Ishikawa (cell line): Measurements from ENCODE around the gene P2RY14.

Source experiments
- CREB1 ChIP-seq: IDR thresholded peaks from 2 replicates; pipeline ENCODE4 v1.6.1; 2012; ENCODE audit warnings: low read depth
- EGR1 ChIP-seq: IDR thresholded peaks from 2 replicates; pipeline ENCODE4 v1.6.1; 2012
- FOXM1 ChIP-seq: IDR thresholded peaks from 2 replicates; pipeline ENCODE4 v1.6.1; 2012; ENCODE audit warnings: low read depth, borderline replicate concordance
- MAX ChIP-seq: IDR thresholded peaks from 2 replicates; pipeline ENCODE4 v1.6.1; 2012
- NFIC ChIP-seq: IDR thresholded peaks from 2 replicates; pipeline ENCODE4 v1.6.1; 2012
- RAD21 ChIP-seq: IDR thresholded peaks from 2 replicates; pipeline ENCODE4 v1.6.1; 2012; ENCODE audit warnings: low read depth
- TAF1 ChIP-seq: IDR thresholded peaks from 2 replicates; pipeline ENCODE4 v1.6.1; 2012; ENCODE audit warnings: low read depth, mild to moderate bottlenecking
- TCF12 ChIP-seq: IDR thresholded peaks from 2 replicates; pipeline ENCODE4 v1.6.1; 2012; ENCODE audit warnings: low read depth
- YY1 ChIP-seq: IDR thresholded peaks from 2 replicates; pipeline ENCODE4 v1.6.1; 2012; ENCODE audit warnings: low read depth
- ZBTB7A ChIP-seq: IDR thresholded peaks from 2 replicates; pipeline ENCODE4 v1.6.1; 2012; ENCODE audit warnings: low read depth
- TF ChIP-seq, protein P1 (sequence below): IDR thresholded peaks from 2 replicates; pipeline ENCODE4 v1.6.1; 2012; ENCODE audit warnings: low read depth, mild to moderate bottlenecking

DNA sequence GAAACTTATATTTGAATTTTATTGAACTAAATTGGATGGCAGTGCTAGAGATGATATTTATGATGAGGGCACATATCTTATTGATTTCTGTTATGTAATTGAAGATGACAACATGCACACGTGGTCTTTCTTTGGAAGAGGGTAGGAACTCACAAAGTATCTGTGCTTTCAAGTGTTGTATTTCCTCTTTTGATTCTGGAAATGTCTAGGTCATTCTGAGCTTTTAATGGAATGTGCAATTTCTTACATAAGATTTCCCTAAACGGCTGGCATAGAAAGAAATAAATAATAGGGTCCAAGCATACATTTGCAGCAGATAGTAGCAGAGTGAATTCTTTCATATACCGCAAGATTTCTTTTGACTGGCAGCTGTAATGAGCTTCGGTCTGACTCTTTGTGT is 65.2 kb downstream of the P2RY14 start:
- TF ChIP-seq EGR1: no peak
- TF ChIP-seq, protein P1, sequence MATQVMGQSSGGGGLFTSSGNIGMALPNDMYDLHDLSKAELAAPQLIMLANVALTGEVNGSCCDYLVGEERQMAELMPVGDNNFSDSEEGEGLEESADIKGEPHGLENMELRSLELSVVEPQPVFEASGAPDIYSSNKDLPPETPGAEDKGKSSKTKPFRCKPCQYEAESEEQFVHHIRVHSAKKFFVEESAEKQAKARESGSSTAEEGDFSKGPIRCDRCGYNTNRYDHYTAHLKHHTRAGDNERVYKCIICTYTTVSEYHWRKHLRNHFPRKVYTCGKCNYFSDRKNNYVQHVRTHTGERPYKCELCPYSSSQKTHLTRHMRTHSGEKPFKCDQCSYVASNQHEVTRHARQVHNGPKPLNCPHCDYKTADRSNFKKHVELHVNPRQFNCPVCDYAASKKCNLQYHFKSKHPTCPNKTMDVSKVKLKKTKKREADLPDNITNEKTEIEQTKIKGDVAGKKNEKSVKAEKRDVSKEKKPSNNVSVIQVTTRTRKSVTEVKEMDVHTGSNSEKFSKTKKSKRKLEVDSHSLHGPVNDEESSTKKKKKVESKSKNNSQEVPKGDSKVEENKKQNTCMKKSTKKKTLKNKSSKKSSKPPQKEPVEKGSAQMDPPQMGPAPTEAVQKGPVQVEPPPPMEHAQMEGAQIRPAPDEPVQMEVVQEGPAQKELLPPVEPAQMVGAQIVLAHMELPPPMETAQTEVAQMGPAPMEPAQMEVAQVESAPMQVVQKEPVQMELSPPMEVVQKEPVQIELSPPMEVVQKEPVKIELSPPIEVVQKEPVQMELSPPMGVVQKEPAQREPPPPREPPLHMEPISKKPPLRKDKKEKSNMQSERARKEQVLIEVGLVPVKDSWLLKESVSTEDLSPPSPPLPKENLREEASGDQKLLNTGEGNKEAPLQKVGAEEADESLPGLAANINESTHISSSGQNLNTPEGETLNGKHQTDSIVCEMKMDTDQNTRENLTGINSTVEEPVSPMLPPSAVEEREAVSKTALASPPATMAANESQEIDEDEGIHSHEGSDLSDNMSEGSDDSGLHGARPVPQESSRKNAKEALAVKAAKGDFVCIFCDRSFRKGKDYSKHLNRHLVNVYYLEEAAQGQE: no peak
- no peak for TF ChIP-seq NFIC
- no peak for TF ChIP-seq CREB1
- no peak for TF ChIP-seq YY1
- no peak for TF ChIP-seq TAF1
- no peak for TF ChIP-seq MAX
- TF ChIP-seq TCF12: no peak
- no peak for TF ChIP-seq RAD21
- TF ChIP-seq FOXM1: no peak
- no peak for TF ChIP-seq ZBTB7A
